BJ (cell line): ENCODE data around the gene ECE2. TPM values are rescaled to one million over a fixed set of nuclear protein-coding genes. Genes with fewer than 3 reads are reported as not detected.

Experiments used
- CTCF ChIA-PET: fragments of 350-600 bp; formaldehyde crosslinking; extraction: SDS; loops from one replicate; lab custom pipeline; 2021; ENCODE audit warnings: antibody characterized with exemption, inconsistent platforms; lab: Yijun Ruan, JAX
- POLR2A ChIA-PET: fragments of 300-600 bp; sonication (Branson Sonifier 250); formaldehyde crosslinking; extraction: SDS; loops from one replicate; lab custom pipeline; 2021; ENCODE audit warnings: antibody characterized with exemption; lab: Charles Lee
- DNase-seq: peaks from one replicate; pipeline ENCODE4 v3.0.0-alpha.2; 2011; ENCODE audit warnings: low read depth
- H3K27me3 ChIP-seq: 2 replicates; pipeline ENCODE4 v1.6.0; 2011; ENCODE audit warnings: low read length; ENCODE audit not compliant: control insufficient read depth, insufficient read depth
- H3K36me3 ChIP-seq: 2 replicates; pipeline ENCODE4 v1.5.1; 2011; ENCODE audit warnings: low read length; ENCODE audit not compliant: control insufficient read depth, insufficient read depth
- H3K4me3 ChIP-seq: 2 replicates; pipeline ENCODE4 v1.5.1; 2011; ENCODE audit warnings: low read depth, mild to moderate bottlenecking, control low read depth, low read length
- polyA plus RNA-seq: library from polyadenylated mRNA; depleted of rRNA; stranded (reverse); fragments of >200 nt; gene quantifications from 2 replicates; pipeline ENCODE4 v1.2.3, GENCODE V29; 2011
- TF ChIP-seq, protein P1 (sequence below): IDR thresholded peaks from 2 replicates; pipeline ENCODE4 v1.5.1; 2011; ENCODE audit warnings: low read depth, mild to moderate bottlenecking, control low read depth, inconsistent platforms, low read length, moderate library complexity; ENCODE audit not compliant: insufficient read depth

ECE2 gene
- polyA plus RNA-seq, 1 experiment = not detected

GRCh38 chr3:184322731-184323487 lies 47.1 kb downstream of the ECE2 start:
- TF ChIP-seq, protein P1, sequence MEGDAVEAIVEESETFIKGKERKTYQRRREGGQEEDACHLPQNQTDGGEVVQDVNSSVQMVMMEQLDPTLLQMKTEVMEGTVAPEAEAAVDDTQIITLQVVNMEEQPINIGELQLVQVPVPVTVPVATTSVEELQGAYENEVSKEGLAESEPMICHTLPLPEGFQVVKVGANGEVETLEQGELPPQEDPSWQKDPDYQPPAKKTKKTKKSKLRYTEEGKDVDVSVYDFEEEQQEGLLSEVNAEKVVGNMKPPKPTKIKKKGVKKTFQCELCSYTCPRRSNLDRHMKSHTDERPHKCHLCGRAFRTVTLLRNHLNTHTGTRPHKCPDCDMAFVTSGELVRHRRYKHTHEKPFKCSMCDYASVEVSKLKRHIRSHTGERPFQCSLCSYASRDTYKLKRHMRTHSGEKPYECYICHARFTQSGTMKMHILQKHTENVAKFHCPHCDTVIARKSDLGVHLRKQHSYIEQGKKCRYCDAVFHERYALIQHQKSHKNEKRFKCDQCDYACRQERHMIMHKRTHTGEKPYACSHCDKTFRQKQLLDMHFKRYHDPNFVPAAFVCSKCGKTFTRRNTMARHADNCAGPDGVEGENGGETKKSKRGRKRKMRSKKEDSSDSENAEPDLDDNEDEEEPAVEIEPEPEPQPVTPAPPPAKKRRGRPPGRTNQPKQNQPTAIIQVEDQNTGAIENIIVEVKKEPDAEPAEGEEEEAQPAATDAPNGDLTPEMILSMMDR = no peak
- CTCF ChIA-PET = no interaction called here
- peaks cover 72% of the 10 kb centered on the region for H3K36me3 ChIP-seq
- POLR2A ChIA-PET = interaction anchor here (0.6 kb wide), 1 partner anchor 23 kb away, joined by 3 read pairs; no protein-coding TSS in a partner anchor
- H3K27me3 ChIP-seq = no peaks in the 10 kb centered on the region
- no peak for DNase-seq
- no peak overlapping the region for H3K4me3 ChIP-seq

GRCh38 chr3:184323696-184324095 lies 47.9 kb downstream of the ECE2 start:
- Histone ChIP-seq H3K27me3 (no peaks in the 10 kb centered on the region), H3K36me3 (peaks cover 79% of the 10 kb centered on the region), H3K4me3 (no peak overlapping the region)
- TF ChIP-seq, protein P1 = no peak
- ChIA-PET POLR2A (no interaction called here), CTCF (interaction anchor here (0.8 kb wide), 1 partner anchor 30 kb away, joined by 3 read pairs; no protein-coding TSS in a partner anchor)
- DNase-seq = no peak

DNA sequence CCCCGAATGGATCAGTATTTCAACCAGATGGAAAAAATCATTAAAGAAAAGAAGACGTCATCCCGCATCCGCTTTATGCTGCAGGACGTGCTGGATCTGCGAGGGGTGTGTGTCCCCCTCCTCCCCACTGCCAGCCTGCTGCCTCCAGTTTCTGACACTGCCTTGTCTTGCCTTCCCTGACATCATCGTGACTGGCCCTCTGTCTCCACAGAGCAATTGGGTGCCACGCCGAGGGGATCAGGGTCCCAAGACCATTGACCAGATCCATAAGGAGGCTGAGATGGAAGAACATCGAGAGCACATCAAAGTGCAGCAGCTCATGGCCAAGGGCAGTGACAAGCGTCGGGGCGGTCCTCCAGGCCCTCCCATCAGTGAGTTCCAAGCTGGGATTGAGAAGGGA lies 49.4 kb downstream of the ECE2 start:
- H3K4me3 ChIP-seq = no peak overlapping the region
- ChIA-PET POLR2A (no interaction called here), CTCF (interaction anchor here (0.9 to 1.1 kb wide), 2 partner anchors 8 to 46 kb away, joined by 3 to 4 read pairs; no protein-coding TSS in a partner anchor)
- TF ChIP-seq, protein P1 = no peak
- H3K27me3 ChIP-seq = no peaks in the 10 kb centered on the region
- DNase-seq = no peak
- peaks cover 81% of the 10 kb centered on the region for H3K36me3 ChIP-seq

DNA sequence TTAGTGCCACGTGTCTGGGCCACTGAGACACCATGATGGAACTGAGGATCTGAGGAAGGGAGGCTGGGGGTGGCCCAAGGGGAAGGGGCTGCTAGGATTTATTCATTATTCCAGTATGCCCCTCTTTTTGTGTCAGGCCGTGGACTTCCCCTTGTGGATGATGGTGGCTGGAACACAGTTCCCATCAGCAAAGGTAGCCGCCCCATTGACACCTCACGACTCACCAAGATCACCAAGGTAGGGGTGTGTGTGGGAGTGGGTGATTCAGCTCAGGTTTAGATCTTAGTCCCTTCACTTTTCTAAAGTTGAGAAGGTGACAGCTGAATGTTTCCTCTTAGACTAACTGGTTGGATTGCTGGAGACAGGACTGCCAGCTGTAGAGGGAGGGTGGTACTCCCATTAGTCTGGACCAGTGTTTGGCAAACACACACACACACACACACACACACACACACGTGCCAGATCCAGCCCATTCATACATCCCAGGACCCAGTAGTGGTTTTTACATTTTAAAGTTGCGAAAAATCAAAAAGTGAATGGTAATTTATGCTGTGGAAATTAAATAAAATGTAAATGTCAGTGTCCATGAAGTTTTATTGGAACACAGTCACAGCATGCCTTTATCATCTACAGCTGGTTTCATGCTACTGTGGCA lies 50.0 kb downstream of the ECE2 start:
- peaks cover 76% of the 10 kb centered on the region for H3K36me3 ChIP-seq
- ChIA-PET POLR2A (no interaction called here), CTCF (interaction anchor here (0.9 to 1.1 kb wide), 2 partner anchors 9 to 46 kb away, joined by 3 to 4 read pairs; no protein-coding TSS in a partner anchor)
- TF ChIP-seq, protein P1 = no peak
- H3K27me3 ChIP-seq = no peaks in the 10 kb centered on the region
- no peak overlapping the region for H3K4me3 ChIP-seq
- no peak for DNase-seq

GRCh38 chr3:184327171-184327570 lies 51.3 kb downstream of the ECE2 start:
- TF ChIP-seq, protein P1 = no peak
- POLR2A ChIA-PET = no interaction called here
- CTCF ChIA-PET = interaction anchor here (1.2 to 1.3 kb wide), 2 partner anchors 10 to 45 kb away, joined by 3 to 4 read pairs; partner anchors contain the start of gene FAM131A

More at GRCh38 chr3:184327171-184327570, 51.3 kb downstream of the ECE2 start:
- DNase-seq = no peak
- Histone ChIP-seq H3K27me3 (no peaks in the 10 kb centered on the region), H3K36me3 (peaks cover 75% of the 10 kb centered on the region), H3K4me3 (no peak overlapping the region)
